HG02763 (cell line): ENCODE measurements around the gene SMURF1.
"Not testable (repeated sequence)": the region's sequence is repeated elsewhere in the genome, so short reads cannot be mapped to it uniquely, and the experiment has no call there.

Experiments
- ATAC-seq: cut with Tn5 transposase; IDR thresholded peaks from one replicate; pipeline ENCODE4 v1.9.1; 2021; ENCODE audit warnings: mild to moderate bottlenecking, moderate library complexity; ENCODE audit not compliant: unreplicated experiment

Gene SMURF1

GRCh38 chr7:99122762-99123161 is 21.1 kb downstream of the SMURF1 start:
- ATAC-seq = no peak

- no peak for ATAC-seq
Observed at GRCh38 chr7:99121496-99122021, 22.3 kb downstream of the SMURF1 start.

- ATAC-seq = no peak
Observed at GRCh38 chr7:99120916-99121315, 23.0 kb downstream of the SMURF1 start.

- ATAC-seq = no peak
Observed at GRCh38 chr7:99120501-99120900, 23.4 kb downstream of the SMURF1 start.

- ATAC-seq = no peak
Observed at GRCh38 chr7:99118077-99118476, 25.8 kb downstream of the SMURF1 start.

GRCh38 chr7:99116144-99116543 is 27.8 kb downstream of the SMURF1 start:
- no peak for ATAC-seq

- no peak for ATAC-seq
Observed at GRCh38 chr7:99115379-99115778, 28.5 kb downstream of the SMURF1 start.

GRCh38 chr7:99112979-99113378 is 30.9 kb downstream of the SMURF1 start:
- ATAC-seq = no peak

GRCh38 chr7:99112097-99112496 is 31.8 kb downstream of the SMURF1 start:
- no peak for ATAC-seq

- ATAC-seq = no peak
Observed at GRCh38 chr7:99111591-99111990, 32.3 kb downstream of the SMURF1 start.

GRCh38 chr7:99109108-99110051 is 34.5 kb downstream of the SMURF1 start:
- no peak for ATAC-seq

- no peak for ATAC-seq
Observed at GRCh38 chr7:99108613-99109012, 35.3 kb downstream of the SMURF1 start.

GRCh38 chr7:99106821-99107241 is 37.1 kb downstream of the SMURF1 start:
- no peak for ATAC-seq

- no peak for ATAC-seq
Observed at GRCh38 chr7:99106411-99106810, 37.5 kb downstream of the SMURF1 start.

GRCh38 chr7:99105756-99106155 is 38.2 kb downstream of the SMURF1 start:
- ATAC-seq = no peak

- ATAC-seq = no peak
Observed at GRCh38 chr7:99104631-99105030, 39.3 kb downstream of the SMURF1 start.

GRCh38 chr7:99103836-99104235 is 40.1 kb downstream of the SMURF1 start:
- ATAC-seq = not testable (repeated sequence)

GRCh38 chr7:99102809-99103690 is 40.9 kb downstream of the SMURF1 start:
- no peak for ATAC-seq

- no peak for ATAC-seq
Observed at GRCh38 chr7:99102361-99102760, 41.5 kb downstream of the SMURF1 start.

GRCh38 chr7:99101516-99101915 is 42.4 kb downstream of the SMURF1 start:
- not testable (repeated sequence) for ATAC-seq

- ATAC-seq = no peak
Observed at GRCh38 chr7:99099499-99100077, 44.3 kb downstream of the SMURF1 start.
